Motor neuron (in vitro differentiated cells): Measurements from ENCODE around the gene UBTD2. TPM values are rescaled to one million over a fixed set of nuclear protein-coding genes. Genes with fewer than 3 reads are reported as not detected.
A peak's percentile ranks its signal among the peaks of the same experiment; 100 is the strongest.
"Not testable (repeated sequence)": the region's sequence is repeated elsewhere in the genome, so short reads cannot be mapped to it uniquely, and the experiment has no call there.

Source experiments
- ATAC-seq, 8 experiments: fragments of 200-7000 bp; cut with Tn5 transposase; replicated peaks in 6 of 8; 2 replicates each; pipeline ENCODE4 v1.8.0; 2021; ENCODE audit warnings: mild to moderate bottlenecking in 8 of 8, moderate library complexity in 8 of 8
- H3K27ac ChIP-seq, 2 donors: fragments of 250-450 bp; sonication (Bioruptor Pico); 2 replicates each; pipeline ENCODE4 v1.9.0; 2021; ENCODE audit warnings: antibody characterized with exemption in 2 of 2, mild to moderate bottlenecking in 2 of 2, moderate library complexity in 1 of 2
- H3K4me1 ChIP-seq, 2 donors: fragments of 250-450 bp; sonication (Bioruptor Pico); replicated peaks in 1 of 2; 2 replicates each; pipeline ENCODE4 v1.6.1; 2021; ENCODE audit warnings: antibody characterized with exemption in 2 of 2, mild to moderate bottlenecking in 2 of 2, moderate library complexity in 1 of 2
- H3K4me3 ChIP-seq, 5 donors: fragments of 250-450 bp; sonication (Bioruptor Pico); 2 replicates each; pipeline ENCODE4 v1.9.0; 2021; ENCODE audit warnings: antibody characterized with exemption in 5 of 5, mild to moderate bottlenecking in 5 of 5, moderate library complexity in 4 of 5
- WGBS, 10 experiments: fragments of 450-650 bp; shearing (Covaris generic); methylation state at CpG; one replicate each; pipeline ENCODE4 v1.0.0; 2022; 5-methylcytosine and 5-hydroxymethylcytosine counted together
- in situ Hi-C, 9 experiments: fragments of 400-800 bp; cut with MboI; loops; one replicate each; pipeline ENCODE4 v1.15.0; 2021; ENCODE audit warnings: low sequenced_read_pairs in 9 of 9, low pct_unique_long_range_greater_than_20kb in 2 of 9; ENCODE audit not compliant: unreplicated experiment in 9 of 9
- total RNA-seq, 8 experiments: library from RNA; unstranded; fragments of 300-600 nt; gene quantifications; 2 replicates each; pipeline versions ENCODE4 v1.2.3 to v1.2.4, GENCODE V29; 2022

Gene UBTD2
- total RNA-seq, 8 experiments from 2014 or later = 11.3 to 58.2 (median 28.3) TPM

DNA sequence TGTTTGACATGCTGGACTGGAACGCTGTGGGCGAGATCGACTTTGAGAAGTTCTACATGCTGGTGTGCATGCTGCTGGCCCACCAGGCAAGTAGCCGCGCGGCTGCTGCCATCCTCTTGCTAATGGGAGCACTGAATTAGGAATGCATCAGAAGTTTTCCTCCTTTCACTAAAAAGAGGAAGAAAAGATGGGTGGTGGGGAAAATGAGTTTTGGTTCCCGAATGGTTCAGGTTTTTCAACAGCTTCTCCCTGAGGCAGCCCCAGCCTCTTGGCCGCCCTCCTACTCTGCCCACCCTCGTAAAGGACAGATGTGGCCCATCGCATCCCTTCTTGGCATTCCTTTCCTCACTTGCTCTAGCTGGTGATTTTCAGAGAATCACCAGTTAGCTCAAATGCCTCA lies 84.1 kb downstream of the UBTD2 start:
- Histone ChIP-seq H3K4me1 (no peaks in the 10 kb centered on the region), H3K4me3 (no peak overlapping the region), H3K27ac (no peak overlapping the region)
- no peak for ATAC-seq
- WGBS, 10 experiments = 75 to 100% (median 89%) methylated on average over 1 to 8 of the region's 10 CpGs; no CpG with 5 or more reads in 1 of the 10 experiments
- in situ Hi-C loops = no loop called here

DNA sequence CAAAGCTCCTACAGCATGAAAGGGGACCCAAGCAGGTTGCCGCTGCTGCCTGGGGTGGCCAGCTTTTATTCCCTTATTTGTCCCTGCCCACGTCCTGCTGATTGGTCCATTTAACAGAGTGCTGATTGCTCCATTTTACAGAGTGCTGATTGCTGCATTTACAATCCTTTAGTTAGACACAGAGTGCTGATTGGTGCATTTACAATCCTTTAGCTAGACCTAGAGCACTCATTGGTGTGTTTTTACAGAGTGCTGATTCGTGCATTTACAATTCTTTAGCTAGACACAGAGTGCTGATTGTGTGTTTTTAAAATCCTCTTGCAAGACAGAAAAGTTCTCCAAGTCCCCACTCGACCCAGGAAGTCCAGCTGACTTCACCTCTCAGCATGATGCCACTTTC lies 85.8 kb downstream of the UBTD2 start:
- H3K27ac ChIP-seq, H3K4me1 ChIP-seq, H3K4me3 ChIP-seq, in situ Hi-C loops, ATAC-seq: not testable (repeated sequence)
- 20 to 100% (median 67%) methylated on average over 1 to 3 of the region's 4 CpGs; no CpG with 5 or more reads in 2 of the 10 experiments for WGBS, 10 experiments

DNA sequence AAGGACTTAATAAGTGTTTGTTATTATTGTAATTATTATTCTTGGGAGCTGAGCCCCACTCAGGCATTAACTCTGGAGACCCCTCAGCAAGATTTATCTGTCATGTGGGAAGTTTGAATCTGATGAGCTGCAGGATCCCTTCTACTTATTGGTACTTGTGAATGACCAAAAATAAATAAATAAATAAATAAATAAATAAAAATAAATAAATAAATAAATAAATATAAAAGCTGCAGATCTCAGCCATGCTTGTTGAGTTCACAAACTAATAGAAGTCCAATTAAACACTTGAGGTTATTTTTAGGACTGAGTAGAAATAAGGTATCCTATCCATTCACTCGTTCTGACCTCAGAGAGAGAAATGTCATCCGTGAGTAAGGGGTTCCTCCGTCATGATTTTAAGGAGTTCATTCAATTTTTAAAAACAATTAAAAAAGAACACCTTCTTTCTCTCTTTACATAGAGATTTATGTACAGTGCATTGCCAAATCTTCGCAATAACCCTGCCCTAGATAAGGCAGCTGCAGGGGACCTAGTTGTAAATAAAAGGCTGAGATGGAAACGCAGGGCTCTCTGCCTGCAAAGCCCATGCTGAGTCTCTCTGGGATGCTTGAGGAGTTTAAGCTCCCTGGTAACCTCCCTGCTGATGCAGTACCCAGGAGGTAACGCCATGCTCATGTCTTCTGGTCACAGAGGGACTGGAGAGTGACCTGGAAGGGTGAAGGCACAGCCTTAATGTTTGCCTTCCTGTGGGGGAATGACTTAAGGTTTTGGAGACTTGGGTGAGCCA lies 88.4 kb downstream of the UBTD2 start:
- no peak for ATAC-seq
- H3K4me1 ChIP-seq = no peaks in the 10 kb centered on the region
- WGBS, 10 experiments = 60 to 100% (median 81%) methylated on average over 1 to 5 of the region's 6 CpGs
- no peak overlapping the region for H3K4me3 ChIP-seq
- no peak overlapping the region for H3K27ac ChIP-seq
- in situ Hi-C loops = no loop called here

GRCh38 chr5:172193872-172194271 lies 89.7 kb downstream of the UBTD2 start, which contains the start of gene EFCAB9:
TSS of gene EFCAB9 (plus strand) at chr5:172194172. CDS start at chr5:172194173, 1 bp downstream.
- ATAC-seq = no peak
- Histone ChIP-seq H3K27ac (no peak within 1 kb of the TSS), H3K4me3 (no peak within 1 kb of the TSS), H3K4me1 (no peaks in the 10 kb centered on the region)
- WGBS, 10 experiments = 60 to 100% (median 91%) methylated on average over 1 to 6 of the region's 6 CpGs
- in situ Hi-C loops = no loop called here

DNA sequence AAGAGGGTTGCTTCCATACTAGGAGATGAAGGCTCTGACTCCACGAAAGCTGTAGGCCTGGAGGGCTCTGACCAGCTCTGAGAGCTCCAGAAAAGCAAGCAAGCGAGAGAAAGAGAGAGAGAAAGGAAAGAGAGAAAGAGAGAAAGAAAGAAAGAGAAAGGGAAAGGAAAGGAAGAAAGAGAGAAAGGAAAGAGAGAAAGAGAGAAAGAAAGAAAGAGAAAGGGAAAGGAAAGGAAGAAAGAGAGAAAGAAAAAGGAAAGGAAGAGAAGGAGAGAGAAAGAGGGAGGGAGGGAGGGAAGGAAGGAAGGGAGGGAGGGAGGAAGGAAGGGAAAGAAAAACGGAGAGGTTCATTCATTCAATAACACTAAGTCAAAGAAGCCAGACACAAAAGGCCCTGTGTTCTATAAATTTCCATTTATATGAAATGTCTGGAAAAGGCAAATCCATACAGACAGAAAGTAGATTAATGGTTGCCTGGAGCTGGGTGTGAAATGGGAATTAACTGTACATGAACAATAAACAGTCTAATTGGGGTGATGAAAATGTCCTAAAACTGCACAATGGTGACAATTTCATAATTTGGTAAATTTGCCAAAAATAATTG lies 93.8 kb downstream of the UBTD2 start:
- no peak for ATAC-seq
- Histone ChIP-seq H3K4me3 (no peak overlapping the region), H3K4me1 (peaks cover 6 to 10% of the 10 kb centered on the region in 2 donors), H3K27ac (no peak overlapping the region)
- WGBS, 10 experiments = 29 to 100% (median 65%) methylated on average over 1 to 3 of the region's 3 CpGs
- in situ Hi-C loops = loop anchor here in 1 of 9 experiments (10.0 kb wide), 1 partner anchor 85 kb away; no protein-coding TSS in a partner anchor

GRCh38 chr5:172188893-172189692 lies 94.5 kb downstream of the UBTD2 start:
- peak overlapping the region; percentile 57 to 99 (median 65) for H3K4me3 ChIP-seq
- in situ Hi-C loops = loop anchor here in 1 of 9 experiments (10.0 kb wide), 1 partner anchor 84 kb away; no protein-coding TSS in a partner anchor
- H3K4me1 ChIP-seq = peaks cover 6 to 10% of the 10 kb centered on the region in 2 donors
- 7 to 95% (median 30%) methylated on average over 2 to 22 of the region's 30 CpGs for WGBS, 10 experiments
- no peak for ATAC-seq
- H3K27ac ChIP-seq = no peak overlapping the region

DNA sequence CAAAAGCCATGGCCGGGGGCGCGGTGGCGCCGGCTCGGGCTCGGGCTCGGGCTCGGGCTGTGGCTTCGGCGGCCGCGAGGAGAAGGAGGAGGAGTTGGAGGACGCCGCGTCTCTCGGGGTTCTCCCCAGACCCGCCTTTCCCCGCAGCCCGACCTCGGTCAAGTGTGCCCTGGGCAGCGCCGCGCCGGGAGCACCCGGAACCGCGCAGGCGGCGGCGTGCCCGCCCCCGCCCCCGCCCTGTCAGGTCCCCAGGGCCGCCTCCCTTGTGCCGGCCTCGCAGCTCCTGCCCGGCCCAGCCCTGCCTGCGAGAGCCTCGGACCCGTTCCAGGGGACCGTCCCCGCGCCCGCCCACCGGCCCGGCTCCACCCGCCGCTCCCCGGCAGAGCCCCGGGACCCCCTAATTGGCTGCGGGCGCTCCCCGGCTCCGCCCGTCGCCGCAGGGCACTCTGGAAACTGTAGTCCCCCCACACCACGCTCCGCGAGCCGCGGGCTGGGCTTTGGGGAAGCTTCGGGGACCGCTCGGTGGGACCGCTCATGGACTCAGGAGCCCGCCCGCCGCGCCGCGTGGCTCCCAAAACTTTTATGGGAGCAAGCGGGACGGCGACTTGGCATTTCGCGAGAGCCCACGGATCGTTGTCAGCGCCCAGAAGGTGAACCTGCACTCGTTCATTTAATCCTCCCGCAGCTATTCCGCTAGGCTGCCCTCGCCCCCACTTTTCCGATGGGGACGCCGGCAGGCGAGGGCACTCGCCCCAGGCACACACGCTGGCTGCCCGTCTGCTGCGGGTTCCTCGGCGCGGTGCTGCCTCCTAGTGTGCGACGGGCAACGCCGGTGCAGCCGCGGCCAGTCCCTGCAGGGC lies 95.3 kb downstream of the UBTD2 start, which contains the start of gene STK10:
TSS of gene STK10 (minus strand) at position 192 of the 860 bp plus-strand sequence. CDS start at position 10, 182 bp downstream.
- H3K4me3 ChIP-seq = peak within 1 kb of the TSS; percentile 57 to 99 (median 65)
- ATAC-seq = peak; percentile 68 to 93 (median 90)
- WGBS, 10 experiments = 0 to 3% (median 0%) methylated on average over 5 to 10 of the region's 102 CpGs; no CpG with 5 or more reads in 7 of the 10 experiments
- in situ Hi-C loops = loop anchor here in 1 of 9 experiments (10.0 kb wide), 1 partner anchor 83 kb away; no protein-coding TSS in a partner anchor
- H3K4me1 ChIP-seq = peaks cover 6 to 10% of the 10 kb centered on the region in 2 donors
- peak within 1 kb of the TSS; percentile 3 to 60 for H3K27ac ChIP-seq

DNA sequence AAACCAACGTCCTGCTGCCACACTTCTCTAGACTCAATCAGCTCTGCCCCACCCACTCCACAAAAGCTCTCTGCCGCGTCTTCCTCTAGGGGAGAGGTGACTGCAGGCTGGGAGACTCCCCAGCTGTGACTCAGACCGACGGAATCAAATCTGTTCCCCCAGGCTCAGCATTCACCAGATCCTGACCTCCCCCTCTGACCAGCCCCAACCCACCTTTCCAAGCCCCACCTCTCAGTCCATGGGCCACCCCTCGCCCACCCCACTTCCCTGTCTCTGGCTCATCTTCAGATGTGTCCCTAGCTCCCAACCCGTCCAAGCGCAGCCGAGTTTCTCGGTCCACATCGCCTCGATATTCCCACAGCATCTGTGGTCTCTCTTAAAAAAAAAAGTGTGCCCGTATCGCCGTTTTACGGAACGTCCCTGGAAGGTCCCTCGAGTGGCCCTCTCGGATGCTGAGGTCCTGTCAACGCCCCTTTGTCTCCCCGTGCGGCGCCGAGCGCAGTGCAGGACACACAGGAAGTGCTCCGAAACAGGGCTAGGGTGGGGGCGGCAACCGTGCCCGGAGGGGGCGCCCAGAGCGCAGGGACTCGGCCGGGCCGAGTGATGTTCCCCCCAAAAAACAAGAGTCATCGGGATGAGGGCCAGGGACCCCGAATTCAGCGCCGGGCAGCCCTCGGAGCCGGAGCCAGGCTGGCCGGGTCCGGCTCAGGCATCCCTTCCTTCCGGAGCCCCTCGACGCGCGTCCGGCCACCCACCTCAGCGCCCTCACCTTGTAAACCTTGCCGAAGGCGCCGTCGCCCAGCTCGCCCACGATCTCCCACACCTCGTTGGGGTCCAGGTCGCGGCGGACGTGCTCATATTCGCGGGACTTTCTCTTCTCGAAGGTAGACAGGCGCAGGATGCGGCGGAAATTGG lies 96.2 kb downstream of the UBTD2 start:
- in situ Hi-C loops = loop anchor here in 1 of 9 experiments (10.0 kb wide), 1 partner anchor 83 kb away; no protein-coding TSS in a partner anchor
- peak overlapping the region; percentile 3 to 60 for H3K27ac ChIP-seq

DNA sequence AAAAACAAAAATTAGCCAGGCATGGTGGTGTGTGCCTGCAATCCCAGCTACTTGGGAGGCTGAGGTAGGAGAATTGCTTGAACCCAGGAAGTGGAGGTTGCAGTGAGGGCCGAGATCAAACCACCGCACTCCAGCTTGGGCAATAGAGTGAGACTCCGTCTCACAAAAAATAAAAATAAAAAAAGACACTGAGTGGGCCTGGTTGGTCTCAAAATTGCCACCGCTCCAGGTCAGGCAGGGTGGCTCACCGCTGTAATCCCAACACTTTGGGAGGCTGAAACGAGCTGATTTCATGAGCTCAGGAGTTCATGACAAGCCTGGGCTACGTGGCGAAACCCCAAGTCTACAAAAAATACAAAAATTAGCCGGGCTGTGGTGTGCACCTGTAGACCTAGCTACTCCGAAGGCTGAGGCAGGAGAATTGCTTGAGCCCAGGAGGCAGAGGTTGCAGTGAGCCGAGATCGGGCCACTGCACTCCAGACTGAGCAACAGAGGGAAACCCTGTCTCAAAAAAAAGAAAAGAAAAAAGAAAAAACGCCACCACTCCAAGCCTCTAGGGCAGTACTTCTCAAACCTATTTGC lies 97.4 kb downstream of the UBTD2 start:
- in situ Hi-C loops = loop anchor here in 1 of 9 experiments (10.0 kb wide), 1 partner anchor 81 kb away; no protein-coding TSS in a partner anchor

More for the DNA sequence above, 96.2 kb downstream of the UBTD2 start:
- ATAC-seq = peak; percentile 11 to 32 (median 28)
- WGBS, 10 experiments = 0 to 1% (median 0%) methylated on average over 1 to 21 of the region's 66 CpGs; no CpG with 5 or more reads in 5 of the 10 experiments
- peaks cover 6 to 10% of the 10 kb centered on the region in 2 donors for H3K4me1 ChIP-seq
- H3K4me3 ChIP-seq = peak overlapping the region; percentile 57 to 99 (median 65)

DNA sequence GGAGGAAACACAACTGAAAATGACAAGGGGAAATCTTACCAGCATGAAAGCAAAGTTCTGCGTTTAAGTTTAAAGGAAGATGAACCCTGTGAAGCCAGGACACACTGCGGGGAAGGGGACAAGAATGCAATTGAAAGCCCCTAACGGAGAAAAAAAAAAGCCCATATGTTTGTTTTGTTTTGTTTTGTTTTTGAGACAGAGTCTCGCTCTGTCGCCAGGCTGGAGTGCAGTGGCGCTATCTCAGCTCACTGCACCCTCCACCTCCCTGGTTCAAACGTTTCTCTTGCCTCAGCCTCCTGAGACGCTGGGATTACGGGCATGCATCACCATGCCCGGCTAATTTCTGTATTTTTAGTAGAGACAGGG lies 98.5 kb downstream of the UBTD2 start:
- WGBS, 10 experiments = 68 to 100% (median 80%) methylated on average over 1 to 6 of the region's 10 CpGs; no CpG with 5 or more reads in 1 of the 10 experiments
- in situ Hi-C loops = loop anchor here in 1 of 9 experiments (10.0 kb wide), 1 partner anchor 80 kb away; no protein-coding TSS in a partner anchor
- no peak overlapping the region for H3K4me3 ChIP-seq
- ATAC-seq = no peak
- H3K4me1 ChIP-seq = peaks cover 6 to 10% of the 10 kb centered on the region in 2 donors
- H3K27ac ChIP-seq = no peak overlapping the region

More for the DNA sequence above, 97.4 kb downstream of the UBTD2 start:
- no peak overlapping the region for H3K27ac ChIP-seq
- peaks cover 6 to 10% of the 10 kb centered on the region in 2 donors for H3K4me1 ChIP-seq
- ATAC-seq = no peak
- WGBS, 10 experiments = 80 to 100% (median 91%) methylated on average over 1 to 13 of the region's 13 CpGs; no CpG with 5 or more reads in 1 of the 10 experiments
- peak overlapping the region in 3 of 5 donors; percentile 57 to 99 (median 65) for H3K4me3 ChIP-seq
